ENCODE measurements around the gene GLI2. TPM values are rescaled to one million over a fixed set of nuclear protein-coding genes. Genes with fewer than 3 reads are reported as not detected.

The GLI2 gene
- total RNA-seq, 1 experiment from 2014 or later, result 3.4 TPM

GRCh38 chr2:120687210-120687609, 48.5 kb upstream of the GLI2 start:
- intact Hi-C loops (cut with micrococcal nuclease), result no loop called here

GRCh38 chr2:120690521-120690920, 45.1 kb upstream of the GLI2 start:
- DNase-seq (ENCODE audit: low read depth, low spot score) (no peak), ATAC-seq (no peak)
- Histone ChIP-seq H3K9me3 (ENCODE audit: control insufficient read depth in 1 of 2, insufficient read depth in 1 of 2, low read depth in 1 of 2, low read length in 2 of 2) (no peaks in the 10 kb centered on the region), H3K9me2 (ENCODE audit: insufficient read depth) (no peaks in the 10 kb centered on the region), H3K4me2 (ENCODE audit: low read length) (no peak overlapping the region), H2AFZ (ENCODE audit: low read depth, low read length, poor library complexity, severe bottlenecking) (no peak overlapping the region), H3K27me3 (ENCODE audit: insufficient read depth, low read length) (no peaks in the 10 kb centered on the region), H3K79me2 (ENCODE audit: insufficient read depth, low read length) (no peaks in the 10 kb centered on the region), H3K4me1 (ENCODE audit: control insufficient read depth in 1 of 2, insufficient read depth in 2 of 2, low read length in 2 of 2) (0 out of 4 replicates have a peak, but pooled peaks cover 0 to 3% of the 10 kb centered on the region in 2 experiments), H3K4me3 (replicated peaks in 1 of 2; ENCODE audit: low read depth in 1 of 2, low read length in 2 of 2) (no peak overlapping the region), H3K36me3 (ENCODE audit: control insufficient read depth in 1 of 2, insufficient read depth in 2 of 2, low read length in 2 of 2) (no peaks in the 10 kb centered on the region), H4K20me1 (ENCODE audit: insufficient read depth) (no peaks in the 10 kb centered on the region), H3K9ac (ENCODE audit: low read length) (no peak overlapping the region), H3K27ac (ENCODE audit: low read depth, low read length) (no peak overlapping the region)
- ChIA-PET RAD21 (ENCODE audit: low non-redundant PET in 1 of 2, low total read pairs in 2 of 2, uncharacterized antibody in 2 of 2, unreplicated experiment in 2 of 2) (no interaction called here), CTCF (no interaction called here), POLR2A (no interaction called here)
- TF ChIP-seq TCF7L2 (IDR thresholded peaks at IDR 0.05; ENCODE audit: borderline replicate concordance, extremely low read depth, insufficient read depth, insufficient read length) (no peak), RAD21 (IDR thresholded peaks at IDR 0.05; ENCODE audit: low read depth) (no peak), SRF (IDR thresholded peaks at IDR 0.05; ENCODE audit: low read depth) (no peak), POLR2A (IDR thresholded peaks at IDR 0.05; ENCODE audit: borderline replicate concordance, extremely low read depth, insufficient read depth, insufficient read length) (no peak), SP1 (IDR thresholded peaks at IDR 0.05; ENCODE audit: low read depth) (no peak), FOSL1 (IDR thresholded peaks at IDR 0.05; ENCODE audit: low read depth) (no peak), SIN3A (IDR thresholded peaks at IDR 0.05; ENCODE audit: low read depth) (no peak), ATF3 (IDR thresholded peaks at IDR 0.05) (no peak), YY1 (IDR thresholded peaks at IDR 0.05; ENCODE audit: extremely low read depth, insufficient replicate concordance, low read depth, low read length) (no peak), CEBPB (IDR thresholded peaks at IDR 0.05; ENCODE audit: low read depth) (no peak), ELF1 (IDR thresholded peaks at IDR 0.05; ENCODE audit: borderline replicate concordance, low read depth) (no peak), EZH2phosphoT487 (IDR thresholded peaks at IDR 0.05; ENCODE audit: borderline replicate concordance) (no peak), JUND (IDR thresholded peaks at IDR 0.05) (no peak), POLR2AphosphoS5 (IDR thresholded peaks at IDR 0.05; ENCODE audit: low read depth, low read length) (no peak), CTCF (IDR thresholded peaks at IDR 0.05 in 2 of 3, conservative IDR thresholded peaks at IDR 0.05 in 1 of 3; ENCODE audit: borderline replicate concordance in 1 of 3, insufficient read depth in 1 of 3, low read depth in 2 of 3, low read length in 2 of 3) (no peak), ZFX (IDR thresholded peaks at IDR 0.05) (no peak)
- no TSS peak for BruUV-seq (replicated peaks)
- intact Hi-C loops (cut with micrococcal nuclease), result loop anchor here (10.0 kb wide), 1 partner anchor 194 kb away; no protein-coding TSS in a partner anchor

More at GRCh38 chr2:120687210-120687609, 48.5 kb upstream of the GLI2 start:
- Histone ChIP-seq H3K4me1 (ENCODE audit: control insufficient read depth in 1 of 2, insufficient read depth in 2 of 2, low read length in 2 of 2) (no peaks in the 10 kb centered on the region), H3K9ac (ENCODE audit: low read length) (no peak overlapping the region), H3K9me3 (ENCODE audit: control insufficient read depth in 1 of 2, insufficient read depth in 1 of 2, low read depth in 1 of 2, low read length in 2 of 2) (no peaks in the 10 kb centered on the region), H3K4me2 (ENCODE audit: low read length) (no peak overlapping the region), H3K36me3 (ENCODE audit: control insufficient read depth in 1 of 2, insufficient read depth in 2 of 2, low read length in 2 of 2) (no peaks in the 10 kb centered on the region), H3K27ac (ENCODE audit: low read depth, low read length) (no peak overlapping the region), H3K9me2 (ENCODE audit: insufficient read depth) (no peaks in the 10 kb centered on the region), H4K20me1 (ENCODE audit: insufficient read depth) (no peaks in the 10 kb centered on the region), H3K4me3 (replicated peaks in 1 of 2; ENCODE audit: low read depth in 1 of 2, low read length in 2 of 2) (no peak overlapping the region), H3K79me2 (ENCODE audit: insufficient read depth, low read length) (no peaks in the 10 kb centered on the region), H3K27me3 (ENCODE audit: insufficient read depth, low read length) (no peaks in the 10 kb centered on the region), H2AFZ (ENCODE audit: low read depth, low read length, poor library complexity, severe bottlenecking) (no peak overlapping the region)
- DNase-seq (ENCODE audit: low read depth, low spot score) (no peak), ATAC-seq (no peak)
- POLR2A ChIA-PET, result interaction anchor here (3.0 kb wide), 1 partner anchor 387 kb away, joined by 14 read pairs; no protein-coding TSS in a partner anchor
- TF ChIP-seq SIN3A (IDR thresholded peaks at IDR 0.05; ENCODE audit: low read depth) (no peak), EGR1 (IDR thresholded peaks at IDR 0.05; ENCODE audit: low read depth) (no peak), RAD21 (IDR thresholded peaks at IDR 0.05; ENCODE audit: low read depth) (no peak), FOSL1 (IDR thresholded peaks at IDR 0.05; ENCODE audit: low read depth) (no peak), EZH2 (IDR thresholded peaks at IDR 0.05) (no peak), ZFX (IDR thresholded peaks at IDR 0.05) (no peak), JUND (IDR thresholded peaks at IDR 0.05) (no peak), POLR2AphosphoS5 (IDR thresholded peaks at IDR 0.05; ENCODE audit: low read depth, low read length) (no peak), SP1 (IDR thresholded peaks at IDR 0.05; ENCODE audit: low read depth) (no peak), EZH2phosphoT487 (IDR thresholded peaks at IDR 0.05; ENCODE audit: borderline replicate concordance) (no peak), POLR2A (IDR thresholded peaks at IDR 0.05; ENCODE audit: borderline replicate concordance, extremely low read depth, insufficient read depth, insufficient read length) (no peak), SRF (IDR thresholded peaks at IDR 0.05; ENCODE audit: low read depth) (no peak), YY1 (IDR thresholded peaks at IDR 0.05; ENCODE audit: extremely low read depth, insufficient replicate concordance, low read depth, low read length) (no peak), CBX3 (IDR thresholded peaks at IDR 0.05; ENCODE audit: low read depth) (no peak)
- no TSS peak for BruUV-seq (replicated peaks)
- CTCF ChIA-PET, result interaction anchor here (0.9 to 1.8 kb wide), 3 partner anchors 12 to 393 kb away, joined by 4 to 6 read pairs (median 5); no protein-coding TSS in a partner anchor
- RAD21 ChIA-PET (ENCODE audit: low non-redundant PET in 1 of 2, low total read pairs in 2 of 2, uncharacterized antibody in 2 of 2, unreplicated experiment in 2 of 2), result no interaction called here

Measured in HCT116 (cell line).